CD14-positive monocyte (primary cell): ENCODE measurements around the gene TJP2. TPM values are rescaled to one million over a fixed set of nuclear protein-coding genes. Genes with fewer than 3 reads are reported as not detected.
"Not testable (repeated sequence)": the region's sequence is repeated elsewhere in the genome, so short reads cannot be mapped to it uniquely, and the experiment has no call there.

Experiments used
- DNase-seq, 3 donors: peaks; one replicate each; pipeline ENCODE4 v3.0.0-alpha.2; 2011 to 2022
- H2AFZ ChIP-seq: 2 replicates; pipeline ENCODE4 v1.6.0; 2012; ENCODE audit warnings: mild to moderate bottlenecking, low read depth, low read length, inconsistent platforms; ENCODE audit not compliant: insufficient read depth, poor library complexity, severe bottlenecking
- H3K27ac ChIP-seq, 2 donors: 1 replicate in 1 of 2; 2 replicates in 1 of 2; pipeline ENCODE4 v1.5.1; 2012 to 2013; ENCODE audit warnings: low read length in 2 of 2, control low read depth in 1 of 2, inconsistent platforms in 1 of 2, low read depth in 1 of 2, mild to moderate bottlenecking in 1 of 2
- H3K27me3 ChIP-seq, 2 donors: one replicate each; pipeline versions ENCODE4 v1.6.0 to v1.6.1; 2011 to 2013; ENCODE audit warnings: low read length in 2 of 2; ENCODE audit not compliant: control insufficient read depth in 2 of 2, insufficient read depth in 2 of 2
- H3K36me3 ChIP-seq, 2 donors: replicated peaks in 1 of 2; 1 replicate in 1 of 2; 2 replicates in 1 of 2; pipeline versions ENCODE4 v1.5.1 to v1.6.1; 2012 to 2013; ENCODE audit warnings: low read length in 2 of 2, control low read depth in 1 of 2, inconsistent platforms in 1 of 2, mild to moderate bottlenecking in 1 of 2; ENCODE audit not compliant: insufficient read depth in 2 of 2, control insufficient read depth in 1 of 2
- H3K4me1 ChIP-seq, 2 donors: 1 replicate in 1 of 2; 2 replicates in 1 of 2; pipeline versions ENCODE4 v1.5.1 to v1.6.1; 2012 to 2013; ENCODE audit warnings: low read length in 2 of 2, control low read depth in 1 of 2, inconsistent platforms in 1 of 2, mild to moderate bottlenecking in 1 of 2, moderate library complexity in 1 of 2; ENCODE audit not compliant: insufficient read depth in 2 of 2, control insufficient read depth in 1 of 2
- H3K4me2 ChIP-seq: replicated peaks from 2 replicates; pipeline ENCODE3; 2012; ENCODE audit warnings: low read length, moderate library complexity, mild to moderate bottlenecking; ENCODE audit not compliant: poor library complexity, severe bottlenecking; ENCODE audit errors: extremely low read depth
- H3K4me3 ChIP-seq, 3 experiments: fragments of 200-600 bp in 1 of 3; sonication (generic) in 1 of 3; replicated peaks in 1 of 3; 1 replicate in 2 of 3; 2 replicates in 1 of 3; pipeline ENCODE4 v1.5.1; 2011 to 2013; ENCODE audit warnings: low read length in 3 of 3, mild to moderate bottlenecking in 3 of 3, control low read depth in 2 of 3, low read depth in 2 of 3, inconsistent platforms in 1 of 3, moderate library complexity in 1 of 3
- H3K79me2 ChIP-seq: 2 replicates; pipeline ENCODE4 v1.6.0; 2012; ENCODE audit warnings: mild to moderate bottlenecking, control low read depth, inconsistent platforms, low read length, moderate library complexity; ENCODE audit not compliant: insufficient read depth
- H3K9ac ChIP-seq: 2 replicates; pipeline ENCODE4 v1.6.0; 2017; ENCODE audit warnings: low read length, mild to moderate bottlenecking; ENCODE audit not compliant: insufficient read depth, poor library complexity, severe bottlenecking
- H3K9me3 ChIP-seq, 2 donors: replicated peaks in 1 of 2; 1 replicate in 1 of 2; 2 replicates in 1 of 2; pipeline versions ENCODE4 v1.5.1 to v1.6.1; 2012 to 2013; ENCODE audit warnings: low read length in 2 of 2, control low read depth in 1 of 2; ENCODE audit not compliant: control insufficient read depth in 1 of 2, insufficient read depth in 1 of 2
- H4K20me1 ChIP-seq: 2 replicates; pipeline ENCODE4 v1.6.0; 2012; ENCODE audit warnings: mild to moderate bottlenecking, low read length, control low read depth, moderate library complexity; ENCODE audit not compliant: insufficient read depth
- H3K27ac Mint-ChIP-seq, 7 donors: one replicate each; pipeline ENCODE4 v1.8.0; 2020; ENCODE audit warnings: mild to moderate bottlenecking in 7 of 7, mixed read lengths in 7 of 7, moderate library complexity in 6 of 7, inconsistent platforms in 2 of 7
- H3K27me3 Mint-ChIP-seq, 3 donors: one replicate each; pipeline ENCODE4 v1.8.0; 2021 to 2022; ENCODE audit warnings: low read depth in 3 of 3, mild to moderate bottlenecking in 3 of 3, mixed read lengths in 3 of 3, moderate library complexity in 3 of 3, inconsistent platforms in 1 of 3
- H3K36me3 Mint-ChIP-seq, 2 donors: one replicate each; pipeline ENCODE4 v1.8.0; 2020; ENCODE audit warnings: mixed read lengths in 2 of 2, inconsistent platforms in 1 of 2, mild to moderate bottlenecking in 1 of 2
- H3K4me1 Mint-ChIP-seq: one replicate; pipeline ENCODE4 v1.8.0; 2020; ENCODE audit warnings: mild to moderate bottlenecking, mixed read lengths
- H3K4me3 Mint-ChIP-seq, 2 donors: one replicate each; pipeline ENCODE4 v1.8.0; 2020; ENCODE audit warnings: mild to moderate bottlenecking in 2 of 2, mixed read lengths in 2 of 2, moderate library complexity in 1 of 2
- H3K9me3 Mint-ChIP-seq, 7 donors: one replicate each; pipeline ENCODE4 v1.8.0; 2020 to 2022; ENCODE audit warnings: mixed read lengths in 7 of 7, mild to moderate bottlenecking in 6 of 7, moderate library complexity in 6 of 7, inconsistent platforms in 2 of 7
- CTCF ChIP-seq: fragments of 200-600 bp; IDR thresholded peaks from one replicate; pipeline ENCODE4 v1.8.0; 2022; ENCODE audit warnings: antibody characterized with exemption, mild to moderate bottlenecking
- WGBS: methylation state at CpG from one replicate; pipeline ENCODE4 v1.1.5; 2013; ENCODE audit warnings: missing lambda C conversion rate; ENCODE audit not compliant: insufficient coverage; 5-methylcytosine and 5-hydroxymethylcytosine counted together
- intact Hi-C, 2 donors: fragments of 100-400 bp; cut with micrococcal nuclease; formaldehyde crosslinking; loops; one replicate each; pipeline versions ENCODE4 v1.15.0 to v1.15.1; 2023
- polyA plus RNA-seq, 3 donors: library from polyadenylated mRNA; depleted of rRNA in 1 of 3; unstranded in 2 of 3; stranded (reverse) in 1 of 3; fragments of 300-500 nt in 2 of 3; fragments of >200 nt in 1 of 3; fragmentation: Illumina TruSeq in 2 of 3; gene quantifications; 1 replicate in 2 of 3; 2 replicates in 1 of 3; pipeline ENCODE4 v1.2.3, GENCODE V29; 2012 to 2021

Gene TJP2
- polyA plus RNA-seq, 3 donors = 8.0 to 17.8 (median 13.8) TPM

- H3K9ac ChIP-seq = no peak overlapping the region
- H3K4me2 ChIP-seq = no peak overlapping the region
- no peaks in the 10 kb centered on the region for H3K4me1 ChIP-seq
- Mint-ChIP-seq H3K36me3 (no peaks in the 10 kb centered on the region), H3K4me1 (no peaks in the 10 kb centered on the region), H3K4me3 (no peak overlapping the region), H3K27ac (no peak overlapping the region), H3K9me3 (peaks cover 0 to 3% (median 1%) of the 10 kb centered on the region in 7 donors), H3K27me3 (peaks cover 0 to 3% (median 0%) of the 10 kb centered on the region in 3 donors)
- no peak for TF ChIP-seq CTCF
- no peak overlapping the region for H2AFZ ChIP-seq
- H4K20me1 ChIP-seq = no peaks in the 10 kb centered on the region
- no peaks in the 10 kb centered on the region for H3K9me3 ChIP-seq
- no peaks in the 10 kb centered on the region for H3K36me3 ChIP-seq
- no peak overlapping the region for H3K4me3 ChIP-seq
- WGBS = no CpG with 5 or more reads among the region's 2 CpGs
- H3K27ac ChIP-seq = no peak overlapping the region
- DNase-seq = no peak
- no peaks in the 10 kb centered on the region for H3K27me3 ChIP-seq
- intact Hi-C loops = no loop called here
- H3K79me2 ChIP-seq = no peaks in the 10 kb centered on the region
These were observed 129.3 kb downstream of the TJP2 start for GRCh38 chr9:69303331-69303730.

GRCh38 chr9:69306895-69307445 lies 132.9 kb downstream of the TJP2 start:
- H3K27me3 ChIP-seq, H3K27ac ChIP-seq, H3K27me3 Mint-ChIP-seq, H3K9me3 ChIP-seq, H3K4me3 ChIP-seq, H3K4me2 ChIP-seq, H3K4me1 ChIP-seq, H3K36me3 Mint-ChIP-seq, H3K4me1 Mint-ChIP-seq, intact Hi-C loops, H3K79me2 ChIP-seq, H3K9ac ChIP-seq, H4K20me1 ChIP-seq, DNase-seq, H3K4me3 Mint-ChIP-seq, H3K36me3 ChIP-seq, H3K27ac Mint-ChIP-seq, H3K9me3 Mint-ChIP-seq, H2AFZ ChIP-seq: not testable (repeated sequence)
- WGBS = 80% methylated on average over 2 of the region's 5 CpGs
